RWPE2 (cell line): ENCODE results near the gene GRPR.

Source experiments
- ATAC-seq: fragments of 200-7000 bp; cut with Tn5 transposase; 3 replicates; pipeline ENCODE4 v1.9.1; 2021; ENCODE audit warnings: low read depth
- DNase-seq: peaks from one replicate; pipeline ENCODE4 v3.0.0-alpha.2; 2020; ENCODE audit warnings: low spot score
- H3K27ac ChIP-seq: fragments of 450-650 bp; 2 replicates; pipeline ENCODE4 v1.5.1; 2017; ENCODE audit warnings: mild to moderate bottlenecking; ENCODE audit not compliant: poor library complexity, severe bottlenecking
- H3K27me3 ChIP-seq: fragments of 250-450 bp; sonication (Bioruptor Pico); 2 replicates; pipeline ENCODE4 v1.5.1; 2021; ENCODE audit warnings: mild to moderate bottlenecking, moderate library complexity; ENCODE audit not compliant: insufficient read depth, poor library complexity, severe bottlenecking
- H3K36me3 ChIP-seq: fragments of 250-450 bp; sonication (Bioruptor Pico); 2 replicates; pipeline ENCODE4 v1.5.1; 2020; ENCODE audit warnings: low read depth, mild to moderate bottlenecking, moderate library complexity
- H3K4me1 ChIP-seq: fragments of 250-450 bp; sonication (Bioruptor Pico); 2 replicates; pipeline ENCODE4 v1.5.1; 2021; ENCODE audit warnings: mild to moderate bottlenecking, moderate library complexity; ENCODE audit not compliant: insufficient read depth, poor library complexity, severe bottlenecking
- H3K4me3 ChIP-seq: fragments of 250-450 bp; sonication (Bioruptor Pico); 2 replicates; pipeline ENCODE4 v1.5.1; 2021; ENCODE audit warnings: mild to moderate bottlenecking, moderate library complexity; ENCODE audit not compliant: severe bottlenecking
- H3K9me3 ChIP-seq: fragments of 250-450 bp; sonication (Bioruptor Pico); 2 replicates; pipeline ENCODE4 v1.5.1; 2021; ENCODE audit warnings: mild to moderate bottlenecking, moderate library complexity; ENCODE audit not compliant: severe bottlenecking
- TF ChIP-seq, protein P1 (sequence below): fragments of 450-650 bp; IDR thresholded peaks from one replicate; pipeline ENCODE4 v1.5.1; 2017; ENCODE audit warnings: mild to moderate bottlenecking, moderate library complexity; ENCODE audit not compliant: poor library complexity, severe bottlenecking

GRPR gene

DNA sequence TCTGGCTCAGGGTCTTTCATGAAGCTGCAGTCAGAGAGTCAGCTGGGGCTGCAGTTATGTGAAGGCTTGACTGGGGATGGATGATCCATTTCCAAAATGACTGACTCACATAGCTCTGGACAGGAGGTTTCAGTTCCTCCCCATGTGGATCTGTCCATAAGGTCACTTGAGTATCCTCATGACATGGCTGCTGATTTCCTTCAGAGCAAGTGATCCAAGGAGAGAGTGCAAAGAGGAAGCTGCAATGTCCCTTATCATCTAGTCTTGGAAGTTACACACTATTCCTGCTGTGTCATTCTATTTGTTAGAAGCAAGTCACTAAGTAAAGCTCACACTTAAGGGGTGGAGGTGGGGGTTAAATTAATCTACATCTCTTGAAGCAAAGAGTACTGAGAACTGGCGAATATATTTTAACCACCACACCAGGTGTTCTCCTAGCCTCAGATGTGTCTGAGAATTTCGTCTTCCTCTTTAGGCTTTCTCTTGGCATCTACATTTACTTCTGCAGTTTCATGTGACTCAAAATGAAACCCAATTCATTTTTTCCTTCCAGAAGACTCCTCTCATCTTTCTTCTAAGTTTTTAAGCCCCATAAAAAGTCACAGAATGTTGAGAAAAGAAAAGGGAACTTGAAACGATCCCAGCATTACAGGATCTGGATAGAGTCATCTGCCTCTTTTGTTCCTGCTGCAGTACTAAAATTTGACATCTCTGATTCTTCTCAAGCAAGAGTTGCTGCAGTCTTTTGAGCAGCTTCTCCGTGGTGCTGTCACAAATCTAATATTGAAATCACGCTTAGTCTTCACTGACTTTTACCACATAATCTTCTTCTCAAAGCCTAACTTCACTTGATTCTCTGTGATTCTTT lies 3.8 kb upstream of the GRPR start:
- Histone ChIP-seq H3K27me3 (no peaks in the 10 kb centered on the region), H3K36me3 (no peaks in the 10 kb centered on the region), H3K4me3 (no peak overlapping the region), H3K9me3 (no peaks in the 10 kb centered on the region), H3K4me1 (no peaks in the 10 kb centered on the region), H3K27ac (no peak overlapping the region)
- no peak for ATAC-seq
- TF ChIP-seq, protein P1, sequence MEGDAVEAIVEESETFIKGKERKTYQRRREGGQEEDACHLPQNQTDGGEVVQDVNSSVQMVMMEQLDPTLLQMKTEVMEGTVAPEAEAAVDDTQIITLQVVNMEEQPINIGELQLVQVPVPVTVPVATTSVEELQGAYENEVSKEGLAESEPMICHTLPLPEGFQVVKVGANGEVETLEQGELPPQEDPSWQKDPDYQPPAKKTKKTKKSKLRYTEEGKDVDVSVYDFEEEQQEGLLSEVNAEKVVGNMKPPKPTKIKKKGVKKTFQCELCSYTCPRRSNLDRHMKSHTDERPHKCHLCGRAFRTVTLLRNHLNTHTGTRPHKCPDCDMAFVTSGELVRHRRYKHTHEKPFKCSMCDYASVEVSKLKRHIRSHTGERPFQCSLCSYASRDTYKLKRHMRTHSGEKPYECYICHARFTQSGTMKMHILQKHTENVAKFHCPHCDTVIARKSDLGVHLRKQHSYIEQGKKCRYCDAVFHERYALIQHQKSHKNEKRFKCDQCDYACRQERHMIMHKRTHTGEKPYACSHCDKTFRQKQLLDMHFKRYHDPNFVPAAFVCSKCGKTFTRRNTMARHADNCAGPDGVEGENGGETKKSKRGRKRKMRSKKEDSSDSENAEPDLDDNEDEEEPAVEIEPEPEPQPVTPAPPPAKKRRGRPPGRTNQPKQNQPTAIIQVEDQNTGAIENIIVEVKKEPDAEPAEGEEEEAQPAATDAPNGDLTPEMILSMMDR, result no peak
- DNase-seq, result no peak

DNA sequence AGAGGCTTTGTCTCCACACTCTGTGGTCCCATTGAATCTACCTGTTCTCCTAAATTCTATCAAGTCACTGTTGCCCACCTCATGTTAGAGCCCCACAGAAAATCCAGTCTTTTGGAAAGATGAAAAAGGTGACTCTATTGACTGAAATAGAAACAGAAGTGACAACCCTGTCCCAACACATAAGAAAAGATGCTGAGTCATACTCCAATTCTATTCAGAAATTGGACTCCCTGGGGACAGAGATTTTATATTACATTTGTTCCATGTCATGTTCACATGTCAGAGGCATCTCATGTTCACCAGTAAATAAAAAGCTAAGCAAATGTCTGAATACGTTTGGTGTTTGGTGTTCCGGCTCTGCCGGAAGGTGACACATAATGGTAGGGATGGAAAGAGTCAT lies 2.9 kb upstream of the GRPR start:
- no peaks in the 10 kb centered on the region for H3K27me3 ChIP-seq
- no peaks in the 10 kb centered on the region for H3K4me1 ChIP-seq
- ATAC-seq (no peak), DNase-seq (no peak)
- TF ChIP-seq, protein P1, result no peak
- H3K9me3 ChIP-seq, result no peaks in the 10 kb centered on the region
- no peaks in the 10 kb centered on the region for H3K36me3 ChIP-seq
- H3K4me3 ChIP-seq, result no peak overlapping the region
- H3K27ac ChIP-seq, result no peak overlapping the region

DNA sequence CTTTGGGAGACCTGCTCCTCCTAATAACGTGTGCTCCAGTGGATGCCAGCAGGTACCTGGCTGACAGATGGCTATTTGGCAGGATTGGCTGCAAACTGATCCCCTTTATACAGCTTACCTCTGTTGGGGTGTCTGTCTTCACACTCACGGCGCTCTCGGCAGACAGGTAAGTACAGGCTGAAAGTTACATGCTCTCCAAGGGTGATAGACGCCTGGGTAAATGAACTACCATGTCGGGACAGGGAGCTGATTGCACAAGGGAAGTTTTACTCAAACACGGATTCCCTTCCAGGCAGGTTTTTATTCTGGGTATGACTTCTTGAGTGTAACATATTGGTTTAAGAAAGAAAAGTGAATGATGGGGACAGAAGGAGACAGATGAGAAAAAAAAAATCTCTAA lies 836 bp downstream of the GRPR start:
- no peaks in the 10 kb centered on the region for H3K4me1 ChIP-seq
- no peak overlapping the region for H3K27ac ChIP-seq
- TF ChIP-seq, protein P1, result no peak
- no peak overlapping the region for H3K4me3 ChIP-seq
- no peaks in the 10 kb centered on the region for H3K9me3 ChIP-seq
- no peaks in the 10 kb centered on the region for H3K27me3 ChIP-seq
- ATAC-seq (no peak), DNase-seq (no peak)
- no peaks in the 10 kb centered on the region for H3K36me3 ChIP-seq

DNA sequence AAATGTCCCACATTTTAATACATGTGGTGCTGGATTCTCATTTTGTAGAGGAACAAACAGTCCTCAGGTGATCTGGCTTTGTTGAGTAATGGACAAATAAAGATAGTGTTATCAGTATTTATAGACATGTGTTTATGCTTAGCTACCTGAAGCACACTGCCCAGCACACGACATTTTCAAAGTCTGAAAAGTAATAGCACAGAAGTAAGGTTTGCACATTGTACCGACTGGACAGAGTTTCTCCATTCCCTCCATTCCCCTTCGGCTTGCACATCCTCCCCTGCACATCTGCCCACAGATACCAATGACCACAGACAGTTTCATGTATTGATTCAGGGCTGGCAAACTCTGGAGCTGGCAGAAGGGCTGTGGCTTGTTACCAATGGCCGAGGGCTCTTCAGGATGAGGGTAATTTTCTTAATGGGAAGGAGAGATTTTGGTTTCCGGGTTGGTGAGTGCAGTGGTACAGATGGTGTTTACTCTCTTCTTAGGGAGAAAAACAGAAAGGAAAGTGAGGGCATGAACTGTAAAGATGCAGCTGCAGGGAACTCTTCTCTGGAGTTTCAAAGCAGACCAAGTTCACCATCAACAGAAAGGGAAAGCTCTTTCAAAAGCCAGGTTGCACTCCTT lies 2.3 kb downstream of the GRPR start:
- no peaks in the 10 kb centered on the region for H3K4me1 ChIP-seq
- no peaks in the 10 kb centered on the region for H3K9me3 ChIP-seq
- no peak for DNase-seq
- H3K27me3 ChIP-seq, result no peaks in the 10 kb centered on the region
- H3K27ac ChIP-seq, result no peak overlapping the region
- TF ChIP-seq, protein P1, result no peak
- no peaks in the 10 kb centered on the region for H3K36me3 ChIP-seq
- ATAC-seq, result no peak
- H3K4me3 ChIP-seq, result no peak overlapping the region

DNA sequence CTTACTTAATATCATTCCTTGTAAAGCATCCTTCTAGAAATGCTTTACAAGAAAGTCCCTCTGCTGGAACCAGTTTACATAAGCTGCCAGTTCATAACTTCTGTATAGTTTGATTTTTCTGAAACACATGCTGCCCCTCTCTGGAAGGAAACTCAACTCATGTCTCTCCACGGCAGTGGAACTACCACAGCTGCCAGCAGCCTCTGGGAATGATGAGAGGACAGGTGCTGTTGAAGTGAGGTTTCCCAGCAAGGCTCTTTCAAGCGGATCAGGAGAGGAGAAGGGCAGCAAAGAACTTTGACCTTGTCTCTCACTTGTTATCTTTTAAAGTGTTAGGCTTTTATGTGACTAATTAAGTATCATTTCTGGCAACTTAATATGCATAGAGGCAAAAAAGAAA lies 7.3 kb downstream of the GRPR start:
- TF ChIP-seq, protein P1, result no peak
- DNase-seq (no peak), ATAC-seq (no peak)
- Histone ChIP-seq H3K4me1 (no peaks in the 10 kb centered on the region), H3K4me3 (no peak overlapping the region), H3K36me3 (no peaks in the 10 kb centered on the region), H3K9me3 (no peaks in the 10 kb centered on the region), H3K27me3 (no peaks in the 10 kb centered on the region), H3K27ac (no peak overlapping the region)
